HG03139 (cell line): ENCODE results near the gene CBX4.
A peak's percentile ranks its signal among the peaks of the same experiment; 100 is the strongest.

Experiments used
- ATAC-seq: cut with Tn5 transposase; IDR thresholded peaks from one replicate; pipeline ENCODE4 v1.9.1; 2021; ENCODE audit not compliant: unreplicated experiment

The CBX4 gene

DNA sequence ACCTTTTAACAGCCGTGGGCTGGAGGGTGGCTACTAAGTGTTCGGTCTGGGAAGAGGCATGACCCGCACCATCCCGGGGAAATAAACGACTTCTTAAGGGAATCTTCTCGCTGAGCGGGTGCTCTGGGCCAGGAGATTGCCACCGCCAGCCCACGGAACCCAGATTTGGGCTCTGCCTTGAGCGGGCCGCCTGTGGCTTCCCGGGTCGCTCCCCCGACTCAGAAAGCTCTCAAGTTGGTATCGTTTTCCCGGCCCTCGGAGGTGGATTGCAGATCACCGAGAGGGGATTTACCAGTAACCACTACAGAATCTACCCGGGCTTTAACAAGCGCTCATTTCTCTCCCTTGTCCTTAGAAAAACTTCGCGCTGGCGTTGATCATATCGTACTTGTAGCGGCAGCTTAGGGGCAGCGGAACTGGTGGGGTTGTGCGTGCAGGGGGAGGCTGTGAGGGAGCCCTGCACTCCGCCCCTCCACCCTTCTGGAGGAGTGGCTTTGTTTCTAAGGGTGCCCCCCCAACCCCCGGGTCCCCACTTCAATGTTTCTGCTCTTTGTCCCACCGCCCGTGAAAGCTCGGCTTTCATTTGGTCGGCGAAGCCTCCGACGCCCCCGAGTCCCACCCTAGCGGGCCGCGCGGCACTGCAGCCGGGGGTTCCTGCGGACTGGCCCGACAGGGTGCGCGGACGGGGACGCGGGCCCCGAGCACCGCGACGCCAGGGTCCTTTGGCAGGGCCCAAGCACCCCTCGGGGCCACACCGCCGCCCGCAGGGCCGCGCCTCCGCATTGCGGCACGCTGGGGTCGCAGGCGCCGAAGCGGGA is 3.6 kb upstream of the CBX4 start:
- no peak for ATAC-seq

DNA sequence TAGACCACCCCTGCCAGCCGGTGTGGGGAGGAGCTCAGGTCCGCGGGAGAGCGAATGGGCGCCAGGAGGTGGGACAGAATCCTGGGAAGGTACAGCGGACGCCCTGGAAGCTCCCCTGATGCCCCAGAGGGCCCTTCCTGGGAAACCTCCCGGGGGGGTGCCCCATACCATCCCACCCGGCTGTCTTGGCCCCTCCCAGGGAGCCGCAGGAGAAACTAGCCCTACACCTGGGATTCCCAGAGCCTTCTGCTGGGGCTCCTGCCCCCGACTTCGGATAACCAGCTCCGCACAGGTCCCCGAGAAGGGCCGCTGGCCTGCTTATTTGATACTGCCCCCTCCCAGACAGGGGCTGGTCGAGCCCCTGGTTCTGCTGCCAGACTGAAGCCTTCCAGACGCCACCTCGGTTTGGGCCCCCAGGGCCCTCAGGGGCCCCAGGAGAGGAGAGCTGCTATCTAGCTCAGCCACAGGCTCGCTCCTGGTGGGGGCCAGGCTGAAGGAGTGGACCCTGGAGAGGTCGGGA is 3.0 kb upstream of the CBX4 start:
- no peak for ATAC-seq

DNA sequence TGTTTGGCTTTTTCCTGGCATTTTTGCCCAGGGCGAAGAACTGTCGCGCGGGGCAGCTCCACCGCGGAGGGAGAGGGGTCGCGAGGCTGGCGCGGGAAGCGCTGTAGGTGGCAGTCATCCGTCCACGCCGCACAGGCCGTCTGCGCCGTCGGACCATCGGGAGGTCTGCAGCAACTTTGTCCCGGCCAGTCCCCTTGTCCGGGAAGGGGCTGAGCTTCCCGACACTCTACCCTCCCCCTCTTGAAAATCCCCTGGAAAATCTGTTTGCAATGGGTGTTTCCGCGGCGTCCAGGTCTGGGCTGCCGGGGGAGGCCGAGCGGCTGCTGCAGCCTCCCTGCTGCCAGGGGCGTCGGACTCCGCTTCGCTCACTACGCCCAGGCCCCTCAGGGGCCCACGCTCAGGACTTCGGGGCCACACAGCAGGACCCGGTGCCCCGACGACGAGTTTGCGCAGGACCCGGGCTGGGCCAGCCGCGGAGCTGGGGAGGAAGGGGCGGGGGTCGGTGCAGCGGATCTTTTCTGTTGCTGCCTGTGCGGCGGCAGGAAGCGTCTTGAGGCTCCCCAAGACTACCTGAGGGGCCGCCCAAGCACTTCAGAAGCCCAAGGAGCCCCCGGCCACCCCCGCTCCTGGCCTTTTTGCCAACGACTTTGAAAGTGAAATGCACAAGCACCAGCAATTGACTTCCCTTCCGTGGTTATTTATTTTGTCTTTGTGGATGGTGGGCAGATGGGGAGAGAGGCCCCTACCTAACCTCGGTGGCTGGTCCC is 2.3 kb upstream of the CBX4 start:
- ATAC-seq: no peak

DNA sequence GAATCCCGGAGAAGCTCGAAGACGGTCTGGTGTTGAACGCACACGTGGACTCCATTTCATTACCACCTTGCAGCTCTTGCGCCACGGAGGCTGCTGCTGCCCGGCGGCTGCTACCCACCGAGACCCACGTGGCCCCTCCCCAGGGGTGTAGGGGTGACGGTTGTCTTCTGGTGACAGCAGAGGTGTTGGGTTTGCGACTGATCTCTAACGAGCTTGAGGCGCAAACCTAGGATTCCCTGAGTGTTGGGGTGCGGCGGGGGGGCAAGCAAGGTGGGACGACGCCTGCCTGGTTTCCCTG is 1.7 kb upstream of the CBX4 start:
- no peak for ATAC-seq

DNA sequence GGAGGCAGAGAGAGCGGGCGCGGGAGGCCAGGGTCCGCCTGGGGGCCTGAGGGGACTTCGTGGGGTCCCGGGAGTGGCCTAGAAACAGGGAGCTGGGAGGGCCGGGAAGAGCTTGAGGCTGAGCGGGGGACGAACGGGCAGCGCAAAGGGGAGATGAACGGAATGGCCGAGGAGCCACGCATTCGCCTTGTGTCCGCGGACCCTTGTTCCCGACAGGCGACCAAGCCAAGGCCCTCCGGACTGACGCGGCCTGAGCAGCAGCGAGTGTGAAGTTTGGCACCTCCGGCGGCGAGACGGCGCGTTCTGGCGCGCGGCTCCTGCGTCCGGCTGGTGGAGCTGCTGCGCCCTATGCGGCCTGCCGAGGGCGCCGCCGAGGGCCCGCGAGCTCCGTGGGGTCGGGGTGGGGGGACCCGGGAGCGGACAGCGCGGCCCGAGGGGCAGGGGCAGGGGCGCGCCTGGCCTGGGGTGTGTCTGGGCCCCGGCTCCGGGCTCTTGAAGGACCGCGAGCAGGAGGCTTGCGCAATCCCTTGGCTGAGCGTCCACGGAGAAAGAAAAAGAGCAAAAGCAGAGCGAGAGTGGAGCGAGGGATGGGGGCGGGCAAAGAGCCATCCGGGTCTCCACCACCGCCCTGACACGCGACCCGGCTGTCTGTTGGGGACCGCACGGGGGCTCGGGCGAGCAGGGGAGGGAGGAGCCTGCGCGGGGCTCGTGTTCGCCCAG is 1.2 kb upstream of the CBX4 start:
- no peak for ATAC-seq

DNA sequence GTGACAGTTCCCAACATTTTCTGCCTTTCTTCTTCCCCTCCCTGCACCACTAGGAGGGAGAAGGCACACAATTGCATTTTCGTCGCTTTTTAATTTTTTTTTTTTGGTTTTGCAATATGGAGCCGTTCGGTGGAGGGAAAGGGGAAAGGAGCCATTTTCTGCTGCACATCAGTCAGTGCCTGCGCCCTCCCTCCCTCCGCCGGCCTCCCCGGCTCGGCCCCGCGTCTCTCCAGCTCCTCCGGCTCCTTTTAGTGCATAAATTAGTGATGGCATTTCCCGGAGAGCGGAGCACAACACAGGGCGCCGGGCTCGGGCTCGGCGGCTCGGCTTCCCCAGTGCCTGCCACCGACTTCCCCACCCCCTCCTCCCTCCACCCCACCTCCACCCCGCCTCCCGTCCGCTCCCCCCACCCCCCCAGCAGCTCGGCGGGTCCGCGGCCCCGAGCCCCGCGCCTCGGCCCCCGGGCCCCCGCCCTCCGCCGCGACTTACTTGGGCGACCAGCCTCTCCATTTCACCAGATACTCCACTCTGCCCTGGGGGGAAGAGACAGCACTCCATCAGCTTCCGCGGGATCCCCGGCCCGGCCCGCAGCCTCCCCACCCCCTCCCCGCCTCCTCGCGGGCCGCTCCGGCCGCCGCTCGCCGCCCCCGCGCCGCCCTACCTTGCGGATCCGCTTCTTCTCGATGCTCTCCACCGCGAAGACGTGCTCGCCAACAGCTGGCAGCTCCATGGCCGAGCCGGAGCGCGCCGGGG is 542 bp downstream of the CBX4 start:
- peak; percentile 11 for ATAC-seq

DNA sequence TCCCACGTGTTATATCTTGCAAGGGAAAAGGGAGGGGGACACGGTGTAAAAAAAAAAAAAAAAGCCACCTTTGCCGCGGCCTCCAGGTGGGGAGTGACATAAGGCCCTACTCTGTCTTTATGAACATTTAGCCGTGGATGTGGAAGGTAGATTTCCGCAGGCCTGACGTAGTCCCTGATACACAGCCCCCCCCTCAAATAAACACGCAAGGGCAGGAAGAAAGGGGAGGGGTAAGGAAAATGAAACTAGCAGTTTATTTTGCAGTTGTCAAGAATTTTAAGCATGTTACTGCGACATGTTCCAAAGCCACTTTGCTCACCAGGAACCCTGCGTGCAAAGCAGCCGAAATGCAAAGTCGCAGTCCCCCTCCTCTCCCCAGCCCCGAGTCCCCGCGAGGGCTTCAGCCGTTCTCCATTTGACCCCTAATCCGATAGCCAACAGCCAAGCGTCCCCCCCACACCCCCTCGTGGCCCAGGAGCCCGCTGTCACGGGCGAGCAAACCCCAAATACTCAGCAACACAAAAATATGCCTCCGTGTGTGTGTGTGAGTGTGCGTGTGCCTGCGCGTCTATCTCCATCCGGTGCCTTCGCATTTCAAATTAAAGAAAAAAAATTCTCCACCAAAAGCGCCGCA is 1.2 kb downstream of the CBX4 start:
- ATAC-seq: no peak

DNA sequence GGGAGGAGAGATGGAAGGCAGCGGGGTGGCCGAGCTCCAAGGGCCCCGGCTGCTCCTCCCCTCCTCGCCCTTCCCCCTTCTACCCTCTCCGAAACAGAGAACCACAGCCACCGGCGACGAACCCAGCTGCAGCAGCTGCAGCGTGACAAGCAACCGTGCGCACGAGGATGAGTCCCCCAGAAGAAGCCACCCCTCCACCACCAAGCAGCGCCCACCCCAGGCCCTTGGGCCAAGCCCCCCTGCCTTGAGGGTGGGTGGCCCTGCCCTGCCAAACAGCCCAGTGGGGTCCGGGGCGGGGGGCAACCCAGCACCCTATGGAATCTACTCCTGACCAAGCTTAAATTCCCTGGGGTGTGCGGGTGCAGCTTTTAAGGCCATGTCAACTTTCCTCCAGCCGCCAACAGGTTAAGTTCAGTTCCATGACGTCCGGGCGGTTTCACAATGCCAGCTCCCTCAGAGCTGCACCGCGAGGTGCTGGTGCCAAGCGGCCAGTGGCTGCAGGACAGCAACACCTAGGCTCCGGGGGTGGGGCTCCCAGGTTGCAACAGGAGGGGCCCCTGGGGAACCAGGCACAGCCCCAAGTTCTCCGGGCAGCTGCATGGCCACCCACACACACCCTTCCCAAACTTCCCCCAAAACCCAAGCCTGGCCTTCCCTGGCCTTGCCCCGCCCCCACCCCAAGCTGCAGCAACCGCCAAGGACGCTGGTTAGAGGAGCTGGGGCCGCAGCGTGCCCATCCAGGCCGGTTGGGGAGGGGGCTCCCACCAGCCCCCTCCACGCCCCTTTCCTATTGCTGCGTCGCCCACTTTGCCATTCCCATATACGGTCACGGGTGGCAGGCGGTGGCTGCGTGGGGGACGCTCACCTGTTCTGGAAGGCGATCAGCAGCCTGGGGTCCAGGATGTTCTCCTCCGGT is 2.0 kb downstream of the CBX4 start:
- ATAC-seq: no peak

DNA sequence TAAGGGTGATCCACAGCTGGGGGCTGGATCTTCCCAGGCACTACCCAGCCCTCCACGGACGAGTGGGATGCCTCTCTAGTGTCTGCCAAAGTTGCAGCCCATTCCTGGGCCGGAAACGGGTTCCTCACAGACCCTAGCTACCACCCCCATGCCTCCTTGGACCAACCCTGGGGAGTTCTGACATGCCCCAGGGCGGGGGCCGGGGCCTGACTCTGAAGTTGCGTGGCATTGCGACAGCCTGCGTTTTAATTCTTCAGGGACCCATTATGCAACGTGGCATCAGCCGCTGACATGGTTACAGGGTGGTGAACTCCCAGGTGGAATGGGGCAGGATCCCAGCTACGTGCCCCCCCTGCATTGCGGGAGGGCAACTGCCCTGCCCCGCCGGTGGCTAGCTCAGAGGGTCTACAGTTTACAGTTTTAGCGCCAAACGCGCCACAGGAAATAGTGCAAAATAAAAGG is 2.7 kb downstream of the CBX4 start:
- ATAC-seq: no peak

DNA sequence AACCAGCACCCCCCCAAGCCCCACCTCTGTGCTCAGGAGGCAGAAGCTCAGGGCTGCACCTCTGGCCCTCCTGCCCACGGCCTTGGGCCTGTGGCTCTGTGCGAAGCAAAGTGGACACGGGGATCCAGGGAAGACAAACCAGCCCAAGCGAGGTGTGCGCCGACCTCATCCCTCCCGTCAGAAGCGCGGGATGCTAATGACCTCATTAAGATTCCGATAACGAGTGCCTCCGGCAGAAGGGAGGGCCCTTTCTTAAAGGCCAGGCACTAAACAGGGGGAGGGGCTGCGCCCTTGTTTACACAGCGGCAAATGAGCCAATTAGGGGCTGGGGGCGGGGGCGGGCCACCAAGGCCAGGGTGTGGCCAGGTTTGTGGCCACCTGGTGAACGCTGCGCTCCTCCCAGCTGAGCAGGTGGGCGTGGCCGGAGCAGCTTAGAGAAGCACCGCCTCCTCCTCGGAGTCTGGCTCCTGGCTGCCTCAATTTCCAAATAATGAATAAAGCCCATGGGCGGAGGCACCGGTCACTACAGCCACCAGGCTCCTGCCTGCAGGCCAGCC is 3.2 kb downstream of the CBX4 start:
- ATAC-seq: no peak

DNA sequence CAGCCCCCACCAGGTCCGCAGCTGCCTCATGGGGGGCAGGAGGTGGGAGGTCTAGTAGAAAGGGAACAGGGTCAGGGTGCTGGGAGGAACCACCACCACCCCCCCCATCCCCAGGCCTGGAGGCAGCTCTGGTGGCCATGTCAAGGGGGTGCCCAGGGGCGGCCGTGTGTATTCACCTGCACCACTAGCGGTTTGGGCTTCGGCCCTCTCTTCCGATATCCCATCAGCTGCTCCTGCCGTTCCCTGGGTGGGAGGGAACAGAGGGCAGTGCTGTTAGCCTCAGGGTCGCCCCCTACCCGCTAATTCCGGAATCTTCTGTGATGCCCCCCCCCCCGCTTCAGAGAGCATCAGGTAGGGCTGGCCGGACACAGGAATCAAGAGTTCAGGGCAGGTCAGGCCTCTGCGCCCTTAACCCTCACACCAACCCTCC is 3.8 kb downstream of the CBX4 start:
- no peak for ATAC-seq

DNA sequence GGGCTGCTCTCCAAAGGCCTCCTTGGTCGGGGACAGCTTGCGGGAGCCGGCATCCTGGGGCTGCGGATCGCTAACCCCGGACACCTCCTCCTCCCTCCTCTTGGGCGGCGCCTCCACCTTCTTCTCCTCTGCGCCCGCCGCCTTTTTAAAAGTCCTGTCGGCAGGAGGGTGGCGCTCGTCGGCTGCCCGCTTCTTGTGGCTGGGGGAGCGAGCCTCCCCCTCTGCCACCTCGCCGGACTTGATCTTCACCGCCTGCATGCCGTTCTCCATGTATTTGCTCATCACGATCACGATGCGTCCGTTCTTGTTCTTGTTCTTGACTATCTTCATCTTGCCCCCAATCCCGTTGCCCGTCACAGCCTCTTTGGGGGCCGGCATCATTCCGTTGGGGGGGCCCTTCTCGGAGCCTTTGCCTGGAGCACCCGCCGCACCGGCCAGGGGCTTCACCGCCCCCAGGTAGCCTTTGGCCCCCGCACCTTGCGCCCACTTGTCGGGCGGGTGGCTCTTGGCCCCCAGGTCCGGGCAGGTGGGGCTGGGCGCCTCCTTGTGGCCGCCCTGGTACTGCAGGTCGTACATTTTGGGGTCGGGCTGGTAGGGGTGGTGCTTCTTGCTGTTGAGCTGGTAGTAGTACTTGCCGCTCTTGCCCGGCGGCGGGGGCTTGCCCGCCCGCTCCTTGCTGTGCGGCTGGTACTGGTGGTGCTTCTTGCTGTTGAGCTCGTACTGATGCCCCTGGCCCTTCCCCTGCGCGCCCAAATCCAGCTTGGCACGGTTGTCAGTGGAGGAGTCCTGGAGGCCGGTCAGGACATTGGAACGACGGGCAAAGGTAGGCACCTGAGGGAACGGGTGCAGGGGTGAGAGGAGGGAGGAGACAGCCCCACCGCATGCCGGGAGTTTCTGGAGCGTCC is 4.4 kb downstream of the CBX4 start:
- no peak for ATAC-seq

DNA sequence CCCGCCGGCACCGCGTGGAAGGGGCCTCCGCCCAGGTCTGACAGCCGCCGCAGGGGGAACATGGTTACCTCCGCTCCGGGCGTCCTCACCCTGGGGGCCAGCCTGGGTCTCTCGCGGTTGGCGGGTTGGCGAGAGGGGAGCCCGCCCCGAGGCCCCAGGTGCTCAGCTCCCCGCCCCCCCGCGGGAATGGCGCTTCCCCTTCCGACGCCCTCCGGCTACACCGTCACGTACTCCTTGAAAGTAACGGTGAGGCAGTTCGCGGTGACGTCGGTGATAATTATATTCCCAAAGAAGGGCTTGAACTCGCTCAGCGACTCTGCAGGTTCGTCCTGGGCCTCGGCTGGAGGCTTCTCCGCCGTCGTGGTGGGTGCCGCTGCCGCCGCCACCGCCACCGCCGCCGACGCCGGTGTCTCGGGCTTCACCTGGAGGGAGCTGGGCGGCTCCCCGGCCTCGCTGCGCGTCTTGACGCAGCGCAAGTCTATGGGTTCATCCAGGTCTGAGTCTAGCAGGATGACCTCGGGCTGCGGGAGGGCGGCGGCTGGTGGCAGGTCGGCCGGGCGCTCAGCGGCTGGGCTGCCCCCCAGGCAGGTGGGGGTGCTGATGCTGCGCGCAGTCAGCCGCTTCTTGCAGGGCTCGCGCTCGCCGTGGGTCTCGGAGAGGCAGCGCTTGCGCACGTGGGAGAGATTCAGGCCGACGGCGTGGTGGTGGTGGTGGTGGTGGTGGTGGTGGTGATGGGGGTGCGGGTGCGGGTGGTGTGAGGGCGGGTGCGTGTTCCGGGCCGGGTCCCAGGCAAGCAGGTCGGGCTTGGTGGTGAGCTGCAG is 5.3 kb downstream of the CBX4 start:
- no peak for ATAC-seq

DNA sequence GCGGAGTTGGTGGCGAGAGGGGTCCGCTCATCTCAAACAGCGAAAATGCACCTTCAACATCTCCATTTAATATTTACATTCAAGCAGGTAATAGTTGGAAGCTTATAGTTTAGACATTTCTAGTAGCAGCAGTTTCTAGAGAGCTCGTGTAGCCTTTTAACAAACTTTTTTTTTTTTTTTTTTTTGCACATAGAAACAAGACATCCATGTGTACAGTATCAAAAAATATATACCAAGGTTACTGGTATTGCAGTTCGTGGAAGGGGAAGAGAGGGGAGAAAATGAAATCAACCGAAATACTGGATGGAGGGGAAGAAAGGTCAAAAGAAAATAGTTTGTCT is 6.2 kb downstream of the CBX4 start:
- ATAC-seq: no peak

DNA sequence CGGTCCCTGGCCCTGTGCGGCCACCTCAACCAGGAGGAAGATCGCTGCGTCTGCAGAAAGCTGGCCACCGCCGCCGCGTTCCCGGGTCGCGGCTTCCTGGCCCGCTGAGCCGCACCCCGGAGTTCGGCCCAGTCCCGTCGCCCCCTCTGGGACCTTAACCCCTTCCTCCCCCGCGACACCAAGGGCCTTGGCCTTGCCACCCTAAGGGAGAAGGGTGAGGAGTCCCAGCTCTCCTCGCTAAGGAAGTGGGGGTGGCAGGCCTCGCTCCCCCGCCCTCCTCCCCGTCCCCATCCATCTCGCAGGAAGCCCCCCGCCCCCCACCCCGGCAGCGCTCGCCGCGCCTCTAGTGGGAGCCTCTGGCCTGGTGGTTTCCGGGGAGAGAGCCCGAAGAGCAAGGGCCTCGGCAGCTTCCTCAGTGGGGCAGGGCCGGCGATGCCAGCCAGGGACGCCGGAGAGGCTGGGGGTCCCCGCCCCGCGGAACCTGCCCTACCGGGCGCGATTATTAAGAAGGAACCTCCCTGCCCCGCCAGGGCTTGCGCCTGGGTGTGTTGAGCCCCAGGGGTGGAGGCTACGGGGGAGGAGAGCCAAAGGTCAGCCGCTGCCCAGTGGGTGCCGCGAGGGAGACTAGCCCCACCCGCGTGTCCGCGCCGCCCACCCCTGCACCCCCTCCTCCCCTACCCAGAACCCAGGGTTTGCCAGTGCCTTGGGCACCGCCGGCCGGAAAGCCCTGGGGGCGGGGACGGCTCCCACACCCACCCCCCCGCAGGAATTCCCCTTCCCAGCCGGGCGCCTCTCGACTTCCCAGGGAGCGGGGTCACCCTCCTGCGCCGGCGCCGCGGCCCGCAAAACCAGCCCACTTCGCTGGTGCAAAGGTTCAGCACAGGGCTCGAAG is 6.8 kb downstream of the CBX4 start:
- ATAC-seq: no peak
